ENCODE measurements around the gene UROC1. TPM values are rescaled to one million over a fixed set of nuclear protein-coding genes. Genes with fewer than 3 reads are reported as not detected.

The UROC1 gene
- total and polyA plus RNA-seq, 2 of the 13 experiments (the other 11 are each of a cell fraction or from before 2014, with no cell fraction given): 0.71 to 1.3 TPM

GRCh38 chr3:126474498-126475412 is 42.8 kb downstream of the UROC1 start (continued):
- TF ChIP-seq RAD51 (IDR thresholded peaks at IDR 0.05; ENCODE audit: borderline replicate concordance) (no peak), ZNF788 (CRISPR knock-in tag; IDR thresholded peaks at IDR 0.05; ENCODE audit: borderline replicate concordance) (0 out of 2 replicates have a peak, but pooled peaks have one; percentile 32), HMGXB3 (CRISPR knock-in tag; IDR thresholded peaks at IDR 0.05; ENCODE audit: borderline replicate concordance) (no peak), ZFP1 (CRISPR knock-in tag; IDR thresholded peaks at IDR 0.05) (no peak), MIER3 (CRISPR knock-in tag; IDR thresholded peaks at IDR 0.05; ENCODE audit: borderline replicate concordance) (no peak), ZNF800 (CRISPR knock-in tag; IDR thresholded peaks at IDR 0.05) (peak; percentile 81), PHB2 (IDR thresholded peaks at IDR 0.05; ENCODE audit: partially characterized antibody) (no peak), ZBTB1 (CRISPR knock-in tag; IDR thresholded peaks at IDR 0.05; ENCODE audit: borderline replicate concordance) (no peak), PLRG1 (conservative IDR thresholded peaks at IDR 0.05) (no peak), SOX6 (IDR thresholded peaks at IDR 0.05) (no peak), SOX6 (CRISPR knock-in tag; IDR thresholded peaks at IDR 0.05) (0 out of 2 replicates have a peak, but pooled peaks have one; percentile 18), RBAK (CRISPR knock-in tag; IDR thresholded peaks at IDR 0.05) (no peak), FOXP4 (CRISPR knock-in tag; IDR thresholded peaks at IDR 0.05) (no peak), SIX4 (CRISPR knock-in tag; IDR thresholded peaks at IDR 0.05) (no peak), HIVEP1 (CRISPR knock-in tag; IDR thresholded peaks at IDR 0.05) (peak; percentile 29; the same call in 1 of the 2 replicates), ZNF33B (CRISPR knock-in tag; IDR thresholded peaks at IDR 0.05) (0 out of 2 replicates have a peak, but pooled peaks have one; percentile 16), ZNF513 (CRISPR knock-in tag; conservative IDR thresholded peaks at IDR 0.05) (no peak), AGO1 (IDR thresholded peaks at IDR 0.05; ENCODE audit: low read depth, low read length, poor library complexity, severe bottlenecking) (peak; percentile 31), ZNF740 (CRISPR knock-in tag; IDR thresholded peaks at IDR 0.05) (no peak), ZNF607 (CRISPR knock-in tag; IDR thresholded peaks at IDR 0.05; ENCODE audit: borderline replicate concordance) (no peak)
